A549 (cell line): Measurements from ENCODE around the gene STBD1. TPM values are rescaled to one million over a fixed set of nuclear protein-coding genes. Genes with fewer than 3 reads are reported as not detected.

Source experiments
- ATAC-seq, 2 experiments: fragments of 200-7000 bp in 1 of 2; fragments of >200 bp in 1 of 2; cut with Nextera tagmentation in 1 of 2; cut with Tn5 transposase in 1 of 2; 3 replicates each; pipeline versions ENCODE4 v1.8.0 to v1.9.1; 2018 to 2020; ENCODE audit warnings: mild to moderate bottlenecking in 1 of 2, moderate library complexity in 1 of 2
- CTCF ChIA-PET: fragments of 300-600 bp; sonication (Branson Sonifier 250); formaldehyde crosslinking; extraction: SDS; loops from one replicate; lab custom pipeline; 2021; ENCODE audit warnings: antibody characterized with exemption, inconsistent platforms; lab: Yijun Ruan, JAX
- POLR2A ChIA-PET: fragments of 350-600 bp; formaldehyde crosslinking; extraction: SDS; loops from one replicate; lab custom pipeline; 2021; ENCODE audit warnings: antibody characterized with exemption, inconsistent platforms; lab: Yijun Ruan, JAX
- DNase-seq, 2 experiments: peaks; one replicate each; pipeline versions ENCODE4 v3.0.0 to v3.0.0-alpha.2; 2011 to 2016; ENCODE audit warnings: low read depth in 1 of 2, low spot score in 1 of 2
- FAIRE-seq: peaks from 2 replicates; lab custom pipeline; 2011; peaks lifted over from hg19 to GRCh38; lab: Jason Lieb, UNC
- H3K27ac ChIP-seq, 2 experiments: fragments of >200 bp; sonication (Bioruptor Twin); formaldehyde crosslinking; 3 replicates each; pipeline ENCODE4 v1.5.1; 2016 to 2017
- H3K4me1 ChIP-seq: fragments of >200 bp; sonication (Bioruptor Twin); formaldehyde crosslinking; 3 replicates; pipeline ENCODE4 v1.6.1; 2016
- H3K4me2 ChIP-seq: fragments of >200 bp; sonication (Bioruptor Twin); formaldehyde crosslinking; 3 replicates; pipeline ENCODE4 v1.6.1; 2016
- H3K4me3 ChIP-seq: fragments of >200 bp; sonication (Bioruptor Twin); formaldehyde crosslinking; 3 replicates; pipeline ENCODE4 v1.5.1; 2016
- H3K9me3 ChIP-seq: fragments of >200 bp; sonication (Bioruptor Twin); formaldehyde crosslinking; 3 replicates; pipeline ENCODE4 v1.6.1; 2016
- CBX2 ChIP-seq: fragments of 200-600 bp; sonication (generic); IDR thresholded peaks from 2 replicates; pipeline ENCODE4 v1.6.1; 2016; ENCODE audit warnings: low read depth, mild to moderate bottlenecking, borderline replicate concordance
- CBX8 ChIP-seq: fragments of 200-600 bp; sonication (generic); IDR thresholded peaks from 2 replicates; pipeline ENCODE4 v1.6.1; 2016
- CHD4 ChIP-seq: fragments of 200-600 bp; sonication (generic); IDR thresholded peaks from 2 replicates; pipeline ENCODE4 v1.6.1; 2016; ENCODE audit warnings: antibody characterized with exemption, mild to moderate bottlenecking, borderline replicate concordance
- EHF ChIP-seq: fragments of 250-450 bp; sonication (Bioruptor Pico); IDR thresholded peaks from 2 replicates; pipeline ENCODE4 v1.5.0; 2020; ENCODE audit warnings: mild to moderate bottlenecking
- EHMT2 ChIP-seq: fragments of 200-600 bp; sonication (generic); IDR thresholded peaks from 2 replicates; pipeline ENCODE4 v1.6.1; 2016; ENCODE audit warnings: antibody characterized with exemption, low read depth, mild to moderate bottlenecking, moderate library complexity
- EP300 ChIP-seq, 2 experiments: fragments of >200 bp; sonication (Bioruptor Twin); formaldehyde crosslinking; IDR thresholded peaks; 2 replicates in 1 of 2; 3 replicates in 1 of 2; pipeline ENCODE4 v1.6.1; 2016 to 2017
- ESRRA ChIP-seq: fragments of 150-350 bp; IDR thresholded peaks from 2 replicates; pipeline ENCODE4 v1.6.1; 2014; ENCODE audit warnings: mild to moderate bottlenecking, low read length, borderline replicate concordance
- FOSB ChIP-seq: fragments of 250-450 bp; sonication (Bioruptor Pico); IDR thresholded peaks from 2 replicates; pipeline ENCODE4 v1.5.0; 2020; ENCODE audit warnings: mild to moderate bottlenecking, moderate library complexity
- FOSL2 ChIP-seq, 2 experiments: fragments of 450-650 bp in 1 of 2; fragments of >200 bp in 1 of 2; sonication (Bioruptor Twin) in 1 of 2; formaldehyde crosslinking; IDR thresholded peaks; 2 replicates each; pipeline versions ENCODE4 v1.5.0 to v1.6.1; 2016 to 2020; ENCODE audit warnings: mild to moderate bottlenecking in 1 of 2, moderate library complexity in 1 of 2
- GATA3 ChIP-seq: IDR thresholded peaks from 2 replicates; pipeline ENCODE4 v1.6.1; 2012; ENCODE audit warnings: borderline replicate concordance
- JUNB ChIP-seq: fragments of >200 bp; sonication (Bioruptor Twin); formaldehyde crosslinking; IDR thresholded peaks from 2 replicates; pipeline ENCODE4 v1.6.1; 2016
- KDM1A ChIP-seq: fragments of 200-600 bp; sonication (generic); IDR thresholded peaks from 2 replicates; pipeline ENCODE4 v1.6.1; 2016; ENCODE audit warnings: low read depth, mild to moderate bottlenecking
- MAFK ChIP-seq: fragments of 450-650 bp; IDR thresholded peaks from 2 replicates; pipeline ENCODE4 v1.6.1; 2014; ENCODE audit not compliant: partially characterized antibody
- MYC ChIP-seq: IDR thresholded peaks from 2 replicates; pipeline ENCODE4 v1.6.1; 2012; ENCODE audit warnings: mild to moderate bottlenecking, inconsistent platforms, low read length, improper control_type of control experiment, borderline replicate concordance
- NPAS2 ChIP-seq: fragments of 250-450 bp; sonication (Bioruptor Pico); IDR thresholded peaks from 2 replicates; pipeline ENCODE4 v1.8.0; 2022; ENCODE audit warnings: mild to moderate bottlenecking, moderate library complexity, borderline replicate concordance
- NR3C1 ChIP-seq: fragments of >200 bp; sonication (Bioruptor Twin); formaldehyde crosslinking; IDR thresholded peaks from 3 replicates; pipeline ENCODE4 v1.6.1; 2017
- PHF8 ChIP-seq: fragments of 200-600 bp; sonication (generic); IDR thresholded peaks from 2 replicates; pipeline ENCODE4 v1.6.1; 2016; ENCODE audit warnings: low read depth, mild to moderate bottlenecking, antibody characterized with exemption, moderate library complexity, borderline replicate concordance
- RAD21 ChIP-seq, 2 experiments: fragments of >200 bp in 1 of 2; sonication (Bioruptor Twin) in 1 of 2; formaldehyde crosslinking in 1 of 2; IDR thresholded peaks in 1 of 2; conservative IDR thresholded peaks in 1 of 2; 2 replicates in 1 of 2; 3 replicates in 1 of 2; pipeline ENCODE4 v1.6.1; 2012 to 2018; ENCODE audit warnings: inconsistent platforms in 1 of 2
- RNF2 ChIP-seq: fragments of 200-600 bp; sonication (generic); IDR thresholded peaks from 2 replicates; pipeline ENCODE4 v1.6.1; 2016; ENCODE audit warnings: low read depth, mild to moderate bottlenecking, antibody characterized with exemption, moderate library complexity, borderline replicate concordance
- TFCP2L1 ChIP-seq: fragments of 250-450 bp; sonication (Bioruptor Pico); IDR thresholded peaks from 2 replicates; pipeline ENCODE4 v1.5.0; 2021; ENCODE audit warnings: mild to moderate bottlenecking
- TP53 ChIP-seq: fragments of 250-450 bp; sonication (Bioruptor Pico); IDR thresholded peaks from 2 replicates; pipeline ENCODE4 v1.5.0; 2021; ENCODE audit warnings: mild to moderate bottlenecking, moderate library complexity
- ZFP36 ChIP-seq: fragments of 450-650 bp; IDR thresholded peaks from 2 replicates; pipeline ENCODE4 v1.6.1; 2014; ENCODE audit warnings: borderline replicate concordance; ENCODE audit not compliant: partially characterized antibody
- WGBS: methylation state at CpG from one replicate; pipeline ENCODE4 v1.1.6; 2017; ENCODE audit errors: missing lambda C conversion rate; 5-methylcytosine and 5-hydroxymethylcytosine counted together
- polyA plus RNA-seq, 4 experiments: library from polyadenylated mRNA; depleted of rRNA in 3 of 4; stranded (reverse); fragments of >200 nt; fragmentation: RNase III in 1 of 4; extraction: RNeasy Plus Mini Kit Qiagen cat#74134 plus additional on column Dnase treatment in 1 of 4; gene quantifications; 2 replicates in 3 of 4; 3 replicates in 1 of 4; pipeline ENCODE4 v1.2.3, GENCODE V29; 2011 to 2017
- TF ChIP-seq, protein P1 (sequence below): fragments of 250-450 bp; sonication (Bioruptor Pico); IDR thresholded peaks from 2 replicates; pipeline ENCODE4 v1.5.0; 2021; ENCODE audit warnings: mild to moderate bottlenecking, moderate library complexity, borderline replicate concordance
- TF ChIP-seq, protein P2 (sequence below): fragments of 450-650 bp; IDR thresholded peaks from 2 replicates; pipeline ENCODE4 v1.6.1; 2014; ENCODE audit warnings: antibody characterized with exemption
- TF ChIP-seq, protein P3 (sequence below): fragments of 250-450 bp; sonication (Bioruptor Pico); IDR thresholded peaks from 2 replicates; pipeline ENCODE4 v1.5.0; 2020; ENCODE audit warnings: low read depth, mild to moderate bottlenecking, moderate library complexity

STBD1 gene
- polyA plus RNA-seq, 2 of the 4 experiments (the other 2 are of a cell fraction), result 1.3 to 6.4 TPM

DNA sequence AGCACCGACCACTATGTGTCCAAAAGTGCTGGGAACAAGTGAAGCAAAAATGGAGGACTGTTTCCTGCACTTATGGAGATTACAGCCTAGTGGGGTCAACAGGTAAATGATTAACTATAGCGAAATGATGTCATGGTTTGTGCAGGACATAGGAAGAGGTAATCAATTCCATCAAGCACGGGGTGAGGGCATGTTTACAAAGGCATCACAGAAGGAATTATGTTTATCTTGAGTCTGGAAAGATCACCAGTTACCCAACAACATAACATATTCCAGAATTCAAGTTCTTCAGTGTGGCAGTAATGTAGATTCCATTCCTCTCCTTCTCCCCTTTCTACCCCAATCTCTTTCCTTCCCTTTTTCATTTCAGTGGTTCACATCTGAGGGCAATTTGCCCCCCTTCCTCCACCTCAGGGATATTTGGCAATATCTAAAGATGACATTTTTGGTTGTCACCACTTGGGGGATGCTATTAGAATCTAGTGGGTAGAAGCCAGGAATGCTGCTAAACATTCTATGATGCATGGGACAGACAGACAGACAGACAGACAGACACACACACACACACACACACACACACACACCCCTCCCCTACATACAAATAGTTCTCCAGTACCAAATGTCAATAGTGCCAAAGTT, 30.9 kb upstream of the STBD1 start:
- peak; percentile 39 to 46; a peak in 3 of 6 replicates for ATAC-seq
- DNase-seq, result peak in 1 of 2 experiments; percentile 8
- TF ChIP-seq CBX8, result no peak
- no peak for TF ChIP-seq TP53 (CRISPR knock-in tag)
- TF ChIP-seq, protein P1, sequence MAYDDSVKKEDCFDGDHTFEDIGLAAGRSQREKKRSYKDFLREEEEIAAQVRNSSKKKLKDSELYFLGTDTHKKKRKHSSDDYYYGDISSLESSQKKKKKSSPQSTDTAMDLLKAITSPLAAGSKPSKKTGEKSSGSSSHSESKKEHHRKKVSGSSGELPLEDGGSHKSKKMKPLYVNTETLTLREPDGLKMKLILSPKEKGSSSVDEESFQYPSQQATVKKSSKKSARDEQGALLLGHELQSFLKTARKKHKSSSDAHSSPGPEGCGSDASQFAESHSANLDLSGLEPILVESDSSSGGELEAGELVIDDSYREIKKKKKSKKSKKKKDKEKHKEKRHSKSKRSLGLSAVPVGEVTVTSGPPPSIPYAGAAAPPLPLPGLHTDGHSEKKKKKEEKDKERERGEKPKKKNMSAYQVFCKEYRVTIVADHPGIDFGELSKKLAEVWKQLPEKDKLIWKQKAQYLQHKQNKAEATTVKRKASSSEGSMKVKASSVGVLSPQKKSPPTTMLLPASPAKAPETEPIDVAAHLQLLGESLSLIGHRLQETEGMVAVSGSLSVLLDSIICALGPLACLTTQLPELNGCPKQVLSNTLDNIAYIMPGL, result no peak
- TF ChIP-seq, protein P2, sequence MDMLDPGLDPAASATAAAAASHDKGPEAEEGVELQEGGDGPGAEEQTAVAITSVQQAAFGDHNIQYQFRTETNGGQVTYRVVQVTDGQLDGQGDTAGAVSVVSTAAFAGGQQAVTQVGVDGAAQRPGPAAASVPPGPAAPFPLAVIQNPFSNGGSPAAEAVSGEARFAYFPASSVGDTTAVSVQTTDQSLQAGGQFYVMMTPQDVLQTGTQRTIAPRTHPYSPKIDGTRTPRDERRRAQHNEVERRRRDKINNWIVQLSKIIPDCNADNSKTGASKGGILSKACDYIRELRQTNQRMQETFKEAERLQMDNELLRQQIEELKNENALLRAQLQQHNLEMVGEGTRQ, result no peak
- no peak for TF ChIP-seq ZFP36
- TF ChIP-seq EP300 (IDR thresholded peaks at IDR 0.05), result no peak
- no peak for TF ChIP-seq JUNB
- no peak for TF ChIP-seq TFCP2L1
- TF ChIP-seq CBX2, result no peak
- no peak for TF ChIP-seq FOSB
- no peak for TF ChIP-seq KDM1A
- no peak for TF ChIP-seq ESRRA
- TF ChIP-seq RNF2, result no peak
- no peak for TF ChIP-seq RAD21 (conservative IDR thresholded peaks at IDR 0.05 in 1 of 2, IDR thresholded peaks at IDR 0.05 in 1 of 2)
- Histone ChIP-seq H3K9me3 (no peaks in the 10 kb centered on the region), H3K4me2 (no peak overlapping the region), H3K27ac (no peak overlapping the region), H3K4me3 (no peak overlapping the region), H3K4me1 (peaks cover 32% of the 10 kb centered on the region)
- WGBS, result 42% methylated on average over 3 of the region's 3 CpGs
- POLR2A ChIA-PET, result no interaction called here
- CTCF ChIA-PET, result no interaction called here
- no peak for FAIRE-seq

DNA sequence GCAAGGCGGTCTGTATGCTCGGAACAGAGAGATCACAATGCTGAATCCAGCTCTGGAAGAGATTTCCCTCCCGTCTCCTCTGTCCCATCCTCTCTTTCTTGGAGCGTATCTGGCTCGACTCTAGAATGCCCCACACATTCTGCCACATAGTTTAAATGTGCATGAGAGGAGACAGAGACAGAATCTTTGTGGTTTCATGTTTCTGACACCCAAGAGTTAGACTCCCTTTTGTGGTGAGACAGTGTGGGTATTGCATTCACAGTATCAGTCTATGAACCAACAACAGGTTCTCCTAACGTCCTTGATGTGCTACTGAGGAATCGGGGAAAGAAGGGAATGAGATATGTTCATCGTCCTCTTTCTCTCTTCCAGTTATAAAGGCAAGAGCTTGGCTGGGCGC, 29.7 kb upstream of the STBD1 start:
- 73% methylated on average over 9 of the region's 9 CpGs for WGBS
- ChIA-PET CTCF (no interaction called here), POLR2A (no interaction called here)

More for the DNA sequence above, 29.7 kb upstream of the STBD1 start:
- H3K9me3 ChIP-seq, result no peaks in the 10 kb centered on the region
- H3K27ac ChIP-seq, result no peak overlapping the region
- no peak overlapping the region for H3K4me3 ChIP-seq
- DNase-seq (no peak), ATAC-seq (no peak), FAIRE-seq (no peak)
- H3K4me2 ChIP-seq, result no peak overlapping the region
- peaks cover 35% of the 10 kb centered on the region for H3K4me1 ChIP-seq
- no peak for TF ChIP-seq PHF8
- TF ChIP-seq GATA3, result no peak
- TF ChIP-seq MAFK, result no peak
- no peak for TF ChIP-seq NR3C1
- TF ChIP-seq EHMT2, result no peak
- no peak for TF ChIP-seq CHD4
- TF ChIP-seq, protein P3, sequence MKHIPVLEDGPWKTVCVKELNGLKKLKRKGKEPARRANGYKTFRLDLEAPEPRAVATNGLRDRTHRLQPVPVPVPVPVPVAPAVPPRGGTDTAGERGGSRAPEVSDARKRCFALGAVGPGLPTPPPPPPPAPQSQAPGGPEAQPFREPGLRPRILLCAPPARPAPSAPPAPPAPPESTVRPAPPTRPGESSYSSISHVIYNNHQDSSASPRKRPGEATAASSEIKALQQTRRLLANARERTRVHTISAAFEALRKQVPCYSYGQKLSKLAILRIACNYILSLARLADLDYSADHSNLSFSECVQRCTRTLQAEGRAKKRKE (CRISPR knock-in tag), result no peak
- TF ChIP-seq MYC, result no peak
- TF ChIP-seq FOSL2 (IDR thresholded peaks at IDR 0.05), result no peak
- no peak for TF ChIP-seq FOSL2 (CRISPR knock-in tag; IDR thresholded peaks at IDR 0.05)
- no peak for TF ChIP-seq TP53 (CRISPR knock-in tag)
- TF ChIP-seq, protein P2, result no peak
- TF ChIP-seq EHF (CRISPR knock-in tag), result no peak
- no peak for TF ChIP-seq NPAS2 (CRISPR knock-in tag)
